Urothelium cell line (cell line): Measurements from ENCODE around the gene ARSJ.
A peak's percentile ranks its signal among the peaks of the same experiment; 100 is the strongest.
"Not testable (repeated sequence)": the region's sequence is repeated elsewhere in the genome, so short reads cannot be mapped to it uniquely, and the experiment has no call there.

Experiments used
- DNase-seq: peaks from one replicate; pipeline ENCODE4 v3.0.0; 2011; ENCODE audit warnings: low spot score, mixed read lengths
- FAIRE-seq: peaks from 2 replicates; lab custom pipeline; 2011; peaks lifted over from hg19 to GRCh38; lab: Jason Lieb, UNC

Gene ARSJ

GRCh38 chr4:113959539-113959937 lies 19.9 kb downstream of the ARSJ start:
- DNase-seq (no peak), FAIRE-seq (no peak)

- FAIRE-seq (peak; percentile 23), DNase-seq (peak; percentile 54)
Observed at GRCh38 chr4:113958766-113959538, 20.5 kb downstream of the ARSJ start.

DNA sequence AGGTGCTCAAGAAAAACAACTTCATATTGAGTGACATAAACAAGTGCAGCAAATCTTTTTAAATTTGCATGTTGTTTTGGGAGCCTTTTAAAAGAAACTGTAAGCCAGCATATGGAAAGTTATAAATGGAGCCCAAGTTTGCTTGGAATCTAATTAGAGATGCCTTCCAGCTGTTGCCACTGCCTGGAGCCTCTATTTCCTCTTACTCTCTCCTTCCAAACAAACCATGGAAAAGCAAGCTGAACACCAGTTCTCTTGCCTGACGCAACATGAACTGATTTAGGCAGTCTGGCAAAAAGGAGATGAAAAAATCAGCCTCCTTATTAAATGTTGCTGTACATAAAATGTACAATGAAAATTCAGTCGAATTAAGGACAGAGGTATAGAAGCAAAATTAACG lies 21.5 kb downstream of the ARSJ start:
- FAIRE-seq (no peak), DNase-seq (no peak)

GRCh38 chr4:113955948-113956347 lies 23.5 kb downstream of the ARSJ start:
- DNase-seq: no peak

GRCh38 chr4:113955411-113955810 lies 24.0 kb downstream of the ARSJ start:
- no peak for FAIRE-seq
- DNase-seq: no peak

More at GRCh38 chr4:113955948-113956347, 23.5 kb downstream of the ARSJ start:
- FAIRE-seq: no peak

DNA sequence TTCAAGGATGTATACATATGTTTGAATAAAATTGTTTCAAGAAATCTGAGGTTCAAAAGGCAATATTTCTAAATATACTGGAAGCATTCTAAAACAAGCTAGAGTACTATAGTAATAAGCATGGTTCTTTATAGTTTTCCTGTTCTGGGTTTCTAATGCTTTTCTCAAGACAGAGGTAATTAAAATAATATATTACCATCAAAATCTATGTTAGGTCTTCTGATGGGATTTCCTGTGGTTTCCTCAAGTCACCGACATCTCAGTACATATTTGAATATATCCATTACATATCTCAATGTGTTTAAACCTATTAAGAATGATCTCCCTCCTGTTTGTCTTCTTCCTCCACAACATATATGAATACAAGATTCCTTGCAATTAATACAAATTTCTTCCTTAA lies 25.6 kb downstream of the ARSJ start:
- no peak for FAIRE-seq

DNA sequence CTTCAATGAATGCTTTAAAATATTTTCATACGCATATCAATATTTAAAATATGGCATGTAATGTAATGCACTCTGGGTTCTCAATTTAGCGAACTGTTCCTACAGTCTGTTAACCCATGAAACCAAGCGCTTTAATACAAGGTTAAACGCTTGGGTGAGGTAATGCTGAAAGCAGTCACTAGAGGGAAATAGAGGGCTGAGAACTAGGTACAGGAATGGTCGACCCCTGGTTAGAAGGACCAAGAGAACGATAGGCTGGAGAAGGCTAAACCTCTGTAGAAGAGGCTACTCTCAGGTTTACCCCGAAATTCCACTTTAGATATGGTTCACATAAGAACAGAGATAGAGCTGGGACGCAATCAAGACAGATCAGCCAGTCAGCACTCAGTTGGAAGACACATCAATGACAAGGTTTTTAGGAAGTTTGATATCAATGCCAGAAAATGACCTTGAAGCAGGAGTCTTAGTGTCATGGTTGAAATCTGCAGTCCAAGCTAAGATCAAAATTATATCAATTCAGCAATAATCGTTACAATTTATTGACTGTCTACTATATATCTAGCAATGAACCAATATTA lies 26.9 kb downstream of the ARSJ start:
- FAIRE-seq: no peak
- DNase-seq: peak; percentile 60

More for the DNA sequence above, 25.6 kb downstream of the ARSJ start:
- no peak for DNase-seq

DNA sequence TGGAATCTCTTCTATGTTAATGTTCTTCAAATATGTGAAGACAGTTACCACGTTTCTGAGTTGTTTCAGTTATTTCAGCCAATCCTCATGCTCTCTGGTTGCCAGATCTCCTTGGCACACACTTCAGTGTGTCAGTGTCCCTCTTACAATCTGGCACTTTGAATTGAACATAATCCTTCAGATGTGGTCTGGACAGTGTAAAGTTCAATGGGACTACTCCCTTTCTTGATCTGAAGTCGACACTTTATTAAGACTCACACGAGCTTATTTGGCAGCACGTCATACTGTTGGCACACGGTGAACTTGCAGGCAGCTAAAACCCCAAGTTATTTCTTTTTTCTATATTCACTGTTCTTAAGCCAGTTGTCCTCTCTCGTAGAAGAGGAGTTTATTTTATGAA lies 28.2 kb downstream of the ARSJ start:
- FAIRE-seq: no peak
- no peak for DNase-seq

- DNase-seq: no peak
- FAIRE-seq: no peak
Observed at GRCh38 chr4:113950207-113950606, 29.2 kb downstream of the ARSJ start.

DNA sequence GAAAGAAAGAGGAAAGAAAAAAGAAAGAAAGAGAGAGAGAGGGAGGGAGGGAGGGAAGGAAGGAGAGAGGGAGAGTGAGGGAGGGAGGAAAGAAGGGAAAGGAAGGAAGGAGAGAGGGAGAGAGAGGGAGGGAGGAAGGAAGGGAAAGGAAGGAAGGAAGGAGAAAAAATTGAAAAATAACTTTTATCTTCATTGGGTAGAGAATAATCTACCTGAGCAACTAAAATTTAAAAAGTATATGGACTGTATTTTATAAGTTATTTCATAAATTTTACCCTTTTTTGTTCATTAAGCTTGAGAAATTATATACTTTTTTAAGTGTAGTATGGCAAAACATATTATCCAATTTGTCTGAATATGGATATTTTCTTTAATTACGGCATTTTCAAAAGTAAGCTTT lies 32.0 kb downstream of the ARSJ start:
- FAIRE-seq (no peak), DNase-seq (no peak)

GRCh38 chr4:113945906-113946305 lies 33.5 kb downstream of the ARSJ start:
- DNase-seq (no peak), FAIRE-seq (no peak)

DNA sequence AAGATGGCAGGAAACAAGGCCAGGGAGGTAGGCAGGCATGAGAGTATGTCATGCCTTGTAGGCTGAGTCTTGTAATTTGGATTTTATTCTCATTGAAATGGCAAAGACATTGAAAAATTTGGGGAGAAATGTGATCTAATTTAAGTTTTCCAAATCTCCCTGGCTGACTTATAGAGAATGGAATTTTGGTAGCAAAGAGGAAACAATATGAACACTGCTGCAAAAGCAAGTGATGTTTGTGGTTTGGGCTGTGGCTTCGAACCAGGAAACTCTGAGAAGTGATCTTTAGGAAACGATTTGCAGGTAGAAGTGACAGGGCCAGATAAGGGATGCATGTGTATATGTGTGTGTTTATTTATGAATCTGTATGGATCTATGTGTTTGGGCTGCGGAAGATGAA lies 35.6 kb downstream of the ARSJ start:
- FAIRE-seq: peak; percentile 73
- no peak for DNase-seq

DNA sequence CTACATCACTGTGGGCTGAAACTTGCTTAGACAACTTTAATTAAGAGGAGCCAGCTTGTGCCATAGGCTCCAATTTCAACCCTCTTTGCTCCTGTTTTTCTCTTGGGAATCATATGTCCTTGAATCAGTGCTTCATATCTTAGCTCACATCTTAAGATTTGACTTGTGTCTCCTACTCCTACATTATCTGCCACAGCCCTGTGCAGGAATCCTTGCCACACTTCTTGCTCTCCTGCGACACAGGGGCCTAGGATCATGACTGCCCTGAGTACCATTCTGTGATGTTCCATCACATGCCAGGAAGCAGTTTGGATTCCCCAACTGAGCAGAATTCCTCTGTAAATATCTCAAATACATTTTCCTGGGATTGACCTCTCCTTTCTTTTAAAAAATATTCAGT lies 36.4 kb downstream of the ARSJ start:
- DNase-seq: no peak
- peak; percentile 61 for FAIRE-seq

DNA sequence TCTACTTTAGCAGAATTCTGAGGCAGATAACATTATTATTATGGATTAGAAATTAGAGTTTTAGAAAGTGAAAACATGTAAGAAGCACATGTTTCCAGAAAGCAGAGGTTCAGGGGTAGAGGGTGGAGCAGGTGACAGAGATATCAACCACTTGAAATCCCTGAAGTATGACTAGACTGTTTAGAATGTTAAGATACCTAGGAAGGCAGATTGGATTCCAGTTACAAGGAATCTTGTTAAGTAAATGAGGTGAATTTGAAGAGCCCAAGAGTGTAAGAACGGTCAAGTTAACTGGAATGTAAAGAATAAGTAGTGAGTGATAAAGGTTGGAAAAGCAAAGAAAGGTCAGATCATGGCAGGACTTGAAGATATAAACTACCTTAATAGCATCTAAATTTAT lies 37.6 kb downstream of the ARSJ start:
- FAIRE-seq (no peak), DNase-seq (no peak)

- not testable (repeated sequence) for DNase-seq
Observed at GRCh38 chr4:113940103-113940502, 39.3 kb downstream of the ARSJ start.

DNA sequence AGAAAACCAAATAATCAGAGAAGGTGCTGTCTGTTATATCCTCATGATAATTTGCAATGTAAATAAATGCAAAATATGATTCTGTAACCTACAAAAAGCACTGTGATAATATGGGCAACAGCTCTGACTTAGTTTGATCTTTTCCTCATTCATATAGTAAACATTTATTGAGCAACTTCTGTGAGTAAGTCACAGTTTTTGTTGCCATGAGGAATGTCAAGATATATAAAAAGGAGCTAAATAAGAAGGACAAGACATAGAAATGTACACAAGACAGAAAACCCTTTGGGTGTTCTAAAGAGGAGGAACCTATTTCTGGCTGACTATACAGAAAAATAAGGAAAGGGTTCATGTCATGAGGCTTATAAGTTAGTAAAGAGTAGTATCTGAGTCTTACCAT lies 44.3 kb downstream of the ARSJ start:
- FAIRE-seq (no peak), DNase-seq (no peak)

More at GRCh38 chr4:113940103-113940502, 39.3 kb downstream of the ARSJ start:
- not testable (repeated sequence) for FAIRE-seq

- FAIRE-seq, DNase-seq: not testable (repeated sequence)
Observed at GRCh38 chr4:113924706-113925105, 54.7 kb downstream of the ARSJ start.

GRCh38 chr4:113921089-113921794 lies 58.2 kb downstream of the ARSJ start:
- DNase-seq (no peak), FAIRE-seq (no peak)

DNA sequence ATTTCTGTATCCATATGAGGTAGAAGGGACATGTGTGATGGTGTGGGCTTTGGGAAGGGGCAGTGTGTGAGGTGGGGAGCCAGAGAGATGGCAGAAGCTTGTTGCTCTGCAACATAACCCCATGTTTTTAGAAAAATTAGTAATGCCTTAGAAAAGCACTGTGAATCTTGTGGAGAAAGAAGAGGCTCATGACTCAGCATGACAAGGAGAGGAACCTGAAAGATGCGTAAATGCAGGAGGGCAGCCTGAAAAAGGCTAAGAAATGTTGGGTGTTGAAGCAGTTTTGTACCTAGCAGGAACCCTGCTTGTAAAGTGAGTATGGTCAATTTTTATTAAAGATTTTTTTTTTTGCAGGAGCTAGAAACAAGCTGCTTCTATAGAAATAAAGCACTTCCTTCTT lies 59.8 kb downstream of the ARSJ start:
- FAIRE-seq: no peak
- DNase-seq: no peak

GRCh38 chr4:113919145-113919544 lies 60.3 kb downstream of the ARSJ start:
- FAIRE-seq (no peak), DNase-seq (no peak)

- DNase-seq: no peak
- FAIRE-seq: no peak
Observed at GRCh38 chr4:113908829-113909228, 70.6 kb downstream of the ARSJ start.

- DNase-seq (no peak), FAIRE-seq (no peak)
Observed at GRCh38 chr4:113907559-113907958, 71.9 kb downstream of the ARSJ start.
